ENCODE results near the gene TTC22. TPM values are rescaled to one million over a fixed set of nuclear protein-coding genes. Genes with fewer than 3 reads are reported as not detected.

Gene TTC22
- total and polyA plus RNA-seq, 2 of the 4 experiments (the other 2 are of a cell fraction): not detected

DNA sequence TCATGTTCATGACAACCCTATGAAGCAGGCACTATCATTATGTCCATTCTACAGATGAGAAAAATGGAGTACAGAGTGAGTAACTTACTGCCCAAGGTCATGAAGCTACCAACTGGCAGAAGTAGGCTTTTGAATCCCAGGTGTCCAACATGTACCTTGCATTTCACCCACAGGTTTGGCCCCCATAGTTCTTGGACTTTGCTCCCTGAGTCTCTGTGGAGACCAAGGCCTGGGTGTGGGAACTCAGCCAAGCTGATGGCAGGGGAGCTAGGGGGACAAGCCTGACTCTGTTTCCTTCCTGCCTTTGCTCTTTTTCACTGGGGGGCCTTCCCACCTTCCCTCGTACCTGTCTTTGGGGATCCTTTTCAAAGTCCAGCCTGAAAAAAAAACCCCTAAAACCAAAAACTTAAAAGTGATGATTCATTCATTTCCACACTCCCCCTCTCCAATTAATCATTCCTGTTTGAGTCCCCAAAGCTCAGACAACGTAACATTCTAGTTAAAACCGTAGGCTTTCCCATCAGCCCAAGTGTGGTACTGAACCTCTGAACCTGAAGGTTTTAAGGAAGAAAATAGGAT is 8.5 kb upstream of the TTC22 start:
- Histone ChIP-seq H3K23ac (ENCODE audit: low read depth, low read length) (no peak overlapping the region), H3K9me1 (ENCODE audit: insufficient read depth, low read length) (0 out of 2 replicates have a peak, but pooled peaks cover 4% of the 10 kb centered on the region), H2BK5ac (ENCODE audit: low read depth, low read length, poor library complexity, severe bottlenecking) (no peak overlapping the region), H3K4ac (ENCODE audit: low read depth, low read length) (no peak overlapping the region), H3K56ac (ENCODE audit: extremely low read depth, insufficient read depth, low read length) (no peak overlapping the region), H2BK15ac (ENCODE audit: low read depth, low read length) (no peak overlapping the region), H3K4me3 (ENCODE audit: insufficient read depth, low read depth, low read length) (no peak overlapping the region), H3K27me3 (ENCODE audit: control insufficient read depth, insufficient read depth, low read length) (peaks cover 25% of the 10 kb centered on the region), H2AK9ac (replicated peaks; ENCODE audit: low read depth, low read length, poor library complexity) (peak overlapping the region; percentile 13), H3K27ac (ENCODE audit: insufficient read depth, low read length) (no peak overlapping the region), H3K9me3 (ENCODE audit: control insufficient read depth, insufficient read depth, low read length) (no peaks in the 10 kb centered on the region), H2AK5ac (ENCODE audit: low read depth, low read length) (no peak overlapping the region), H3K14ac (replicated peaks; ENCODE audit: low read depth, low read length) (no peak overlapping the region), H3K79me1 (ENCODE audit: low read depth in 1 of 2, low read length in 2 of 2) (no peaks in the 10 kb centered on the region), H4K91ac (ENCODE audit: insufficient read depth, low read depth, low read length) (no peak overlapping the region), H4K5ac (ENCODE audit: low read depth, low read length) (no peak overlapping the region), H4K20me1 (ENCODE audit: insufficient read depth, low read length) (no peaks in the 10 kb centered on the region), H3K4me1 (ENCODE audit: control insufficient read depth, insufficient read depth, low read length) (no peaks in the 10 kb centered on the region), H3K4me2 (ENCODE audit: low read depth, low read length) (no peak overlapping the region), H3K36me3 (ENCODE audit: control insufficient read depth, insufficient read depth, low read length) (no peaks in the 10 kb centered on the region), H3K9ac (ENCODE audit: low read depth, low read length) (no peak overlapping the region), H2AFZ (replicated peaks; ENCODE audit: low read length, poor library complexity) (no peak overlapping the region), H3K18ac (ENCODE audit: low read depth, low read length) (no peak overlapping the region), H2BK20ac (ENCODE audit: low read depth, low read length) (no peak overlapping the region), H2BK120ac (ENCODE audit: low read depth, low read length) (no peak overlapping the region), H4K8ac (ENCODE audit: low read depth in 2 of 2, low read length in 2 of 2) (no peak overlapping the region)
- no peak for TF ChIP-seq NFE2L2 (IDR thresholded peaks at IDR 0.05; ENCODE audit: low read depth, low read length)
- TF ChIP-seq FOS (IDR thresholded peaks at IDR 0.05; ENCODE audit: low read depth, low read length): no peak
- no peak for TF ChIP-seq SMC3 (IDR thresholded peaks at IDR 0.05; ENCODE audit: low read depth, low read length)
- TF ChIP-seq USF2 (IDR thresholded peaks at IDR 0.05; ENCODE audit: low read depth, low read length): no peak
- no peak for TF ChIP-seq MAFK (IDR thresholded peaks at IDR 0.05; ENCODE audit: low read depth, low read length)
- no peak for TF ChIP-seq CTCF (conservative IDR thresholded peaks at IDR 0.05; ENCODE audit: low read depth, low read length)
- no peak for TF ChIP-seq CHD1 (IDR thresholded peaks at IDR 0.05; ENCODE audit: low read depth, low read length)
- TF ChIP-seq POLR2A (IDR thresholded peaks at IDR 0.05; ENCODE audit: low read depth, low read length): no peak
- no peak for TF ChIP-seq BHLHE40 (IDR thresholded peaks at IDR 0.05; ENCODE audit: low read depth, low read length)
- TF ChIP-seq RAD21 (IDR thresholded peaks at IDR 0.05; ENCODE audit: low read length): no peak
- no peak for TF ChIP-seq MXI1 (IDR thresholded peaks at IDR 0.05; ENCODE audit: borderline replicate concordance, low read depth, low read length)
- TF ChIP-seq MAZ (IDR thresholded peaks at IDR 0.05; ENCODE audit: borderline replicate concordance, low read depth, low read length): no peak
- TF ChIP-seq, protein P1, sequence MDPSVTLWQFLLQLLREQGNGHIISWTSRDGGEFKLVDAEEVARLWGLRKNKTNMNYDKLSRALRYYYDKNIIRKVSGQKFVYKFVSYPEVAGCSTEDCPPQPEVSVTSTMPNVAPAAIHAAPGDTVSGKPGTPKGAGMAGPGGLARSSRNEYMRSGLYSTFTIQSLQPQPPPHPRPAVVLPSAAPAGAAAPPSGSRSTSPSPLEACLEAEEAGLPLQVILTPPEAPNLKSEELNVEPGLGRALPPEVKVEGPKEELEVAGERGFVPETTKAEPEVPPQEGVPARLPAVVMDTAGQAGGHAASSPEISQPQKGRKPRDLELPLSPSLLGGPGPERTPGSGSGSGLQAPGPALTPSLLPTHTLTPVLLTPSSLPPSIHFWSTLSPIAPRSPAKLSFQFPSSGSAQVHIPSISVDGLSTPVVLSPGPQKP (IDR thresholded peaks at IDR 0.05; ENCODE audit: borderline replicate concordance, low read depth, low read length): no peak
- no peak for TF ChIP-seq RCOR1 (IDR thresholded peaks at IDR 0.05; ENCODE audit: insufficient replicate concordance, low read length)
- no TSS peak for BruUV-seq (replicated peaks)
- dilution Hi-C loops (cut with HindIII; ENCODE audit: low sequenced_read_pairs, unreplicated experiment): no loop called here
- ATAC-seq (ENCODE audit: low read depth): no peak
- intact Hi-C loops (cut with micrococcal nuclease): loop anchor here (2.0 to 10.0 kb wide), 5 partner anchors 137 to 955 kb away; partner anchors contain the start of gene BSND
- in situ Hi-C loops (cut with MboI; ENCODE audit: low sequenced_read_pairs): loop anchor here (10.0 kb wide), 1 partner anchor 135 kb away; no protein-coding TSS in a partner anchor
- CTCF ChIA-PET: interaction anchor here (0.6 to 1.2 kb wide), 3 partner anchors 33 to 830 kb away, joined by 3 to 5 read pairs (median 4); no protein-coding TSS in a partner anchor
- DNase-seq: no peak
- WGBS, 2 experiments (ENCODE audit: extremely low coverage in 2 of 2, insufficient read length in 1 of 2): no CpG with 5 or more reads among the region's 3 CpGs
- POLR2A ChIA-PET (ENCODE audit: unreplicated experiment): no interaction called here

All from IMR-90 (cell line).